Measurements from ENCODE around the gene SNCA.

The SNCA gene

GRCh38 chr4:89752932-89753598 is 83.9 kb downstream of the SNCA start:
- no peak overlapping the region for H3K4me3 ChIP-seq (ENCODE audit: low read depth, low read length)
- no peak for DNase-seq (ENCODE audit: low read depth)
- no peak for TF ChIP-seq CTCF (IDR thresholded peaks at IDR 0.05; ENCODE audit: low read depth, low read length, missing control alignments)

GRCh38 chr4:89751416-89751815 is 85.5 kb downstream of the SNCA start:
- no peak overlapping the region for H3K4me3 ChIP-seq (ENCODE audit: low read depth, low read length)
- DNase-seq (ENCODE audit: low read depth) = no peak
- no peak for TF ChIP-seq CTCF (IDR thresholded peaks at IDR 0.05; ENCODE audit: low read depth, low read length, missing control alignments)

GRCh38 chr4:89746377-89746776 is 90.6 kb downstream of the SNCA start:
- DNase-seq (ENCODE audit: low read depth) = no peak
- TF ChIP-seq CTCF (IDR thresholded peaks at IDR 0.05; ENCODE audit: low read depth, low read length, missing control alignments) = no peak
- no peak overlapping the region for H3K4me3 ChIP-seq (ENCODE audit: low read depth, low read length)

- no peak for TF ChIP-seq CTCF (IDR thresholded peaks at IDR 0.05; ENCODE audit: low read depth, low read length, missing control alignments)
Measured at GRCh38 chr4:89745708-89746107, 91.3 kb downstream of the SNCA start.

GRCh38 chr4:89744914-89745313 is 92.0 kb downstream of the SNCA start:
- no peak for DNase-seq (ENCODE audit: low read depth)
- TF ChIP-seq CTCF (IDR thresholded peaks at IDR 0.05; ENCODE audit: low read depth, low read length, missing control alignments) = no peak
- H3K4me3 ChIP-seq (ENCODE audit: low read depth, low read length) = no peak overlapping the region

More at GRCh38 chr4:89745708-89746107, 91.3 kb downstream of the SNCA start:
- no peak overlapping the region for H3K4me3 ChIP-seq (ENCODE audit: low read depth, low read length)
- no peak for DNase-seq (ENCODE audit: low read depth)

GRCh38 chr4:89741768-89742167 is 95.2 kb downstream of the SNCA start:
- DNase-seq (ENCODE audit: low read depth) = no peak
- no peak overlapping the region for H3K4me3 ChIP-seq (ENCODE audit: low read depth, low read length)
- no peak for TF ChIP-seq CTCF (IDR thresholded peaks at IDR 0.05; ENCODE audit: low read depth, low read length, missing control alignments)

- no peak for TF ChIP-seq CTCF (IDR thresholded peaks at IDR 0.05; ENCODE audit: low read depth, low read length, missing control alignments)
- DNase-seq (ENCODE audit: low read depth) = no peak
- H3K4me3 ChIP-seq (ENCODE audit: low read depth, low read length) = no peak overlapping the region
Measured at GRCh38 chr4:89739311-89739988, 97.5 kb downstream of the SNCA start.

Measured in GM12864 (cell line).